Measurements from ENCODE around the gene ASCC1. TPM values are rescaled to one million over a fixed set of nuclear protein-coding genes. Genes with fewer than 3 reads are reported as not detected.

The ASCC1 gene
- total RNA-seq, 1 donor from 2014 or later, result 49.5 TPM

- H3K4me3 Mint-ChIP-seq, result no peak overlapping the region
- DNase-seq (ENCODE audit: low spot score), result no peak
- Histone ChIP-seq H3K4me1 (no peaks in the 10 kb centered on the region), H3K36me3 (no peaks in the 10 kb centered on the region), H3K4me2 (no peak overlapping the region), H2AFZ (replicated peaks) (no peak overlapping the region), H3F3A (ENCODE audit: low read depth) (peaks cover 5% of the 10 kb centered on the region), H4K20me1 (ENCODE audit: low read depth) (no peaks in the 10 kb centered on the region), H3K9ac (no peak overlapping the region), H3K27ac (no peak overlapping the region), H3K79me2 (ENCODE audit: low read depth) (no peaks in the 10 kb centered on the region), H3K4me3 (no peak overlapping the region), H3K27me3 (no peaks in the 10 kb centered on the region), H3K9me3 (ENCODE audit: low read depth) (no peaks in the 10 kb centered on the region)
- no peaks in the 10 kb centered on the region for H3K27me3 Mint-ChIP-seq (ENCODE audit: insufficient read depth, low read depth)
- H3K36me3 Mint-ChIP-seq, result peaks cover 23% of the 10 kb centered on the region
- H3K9me3 Mint-ChIP-seq, result no peaks in the 10 kb centered on the region
- TF ChIP-seq EZH2phosphoT487 (IDR thresholded peaks at IDR 0.05) (no peak), EZH2 (IDR thresholded peaks at IDR 0.05) (no peak), CTCF (IDR thresholded peaks at IDR 0.05) (no peak)
- no peak overlapping the region for H3K27ac Mint-ChIP-seq
- H3K4me1 Mint-ChIP-seq, result peaks cover 28% of the 10 kb centered on the region
These were observed 110.4 kb downstream of the ASCC1 start for GRCh38 chr10:72105710-72106109.

GRCh38 chr10:72105098-72105475 lies 111.0 kb downstream of the ASCC1 start:
- no peak overlapping the region for H3K4me3 Mint-ChIP-seq
- Histone ChIP-seq H4K20me1 (ENCODE audit: low read depth) (no peaks in the 10 kb centered on the region), H3K9ac (no peak overlapping the region), H3K4me2 (no peak overlapping the region), H3K27me3 (no peaks in the 10 kb centered on the region), H3K4me3 (no peak overlapping the region), H3K9me3 (ENCODE audit: low read depth) (no peaks in the 10 kb centered on the region), H3K27ac (no peak overlapping the region), H2AFZ (replicated peaks) (no peak overlapping the region), H3K79me2 (ENCODE audit: low read depth) (no peaks in the 10 kb centered on the region), H3K36me3 (no peaks in the 10 kb centered on the region), H3K4me1 (no peaks in the 10 kb centered on the region), H3F3A (ENCODE audit: low read depth) (peaks cover 5% of the 10 kb centered on the region)
- no peaks in the 10 kb centered on the region for H3K9me3 Mint-ChIP-seq
- no peaks in the 10 kb centered on the region for H3K27me3 Mint-ChIP-seq (ENCODE audit: insufficient read depth, low read depth)
- DNase-seq (ENCODE audit: low spot score), result no peak
- TF ChIP-seq CTCF (IDR thresholded peaks at IDR 0.05) (no peak), EZH2phosphoT487 (IDR thresholded peaks at IDR 0.05) (no peak), EZH2 (IDR thresholded peaks at IDR 0.05) (no peak)
- peaks cover 26% of the 10 kb centered on the region for H3K4me1 Mint-ChIP-seq
- H3K36me3 Mint-ChIP-seq, result peaks cover 24% of the 10 kb centered on the region
- peak overlapping the region; percentile 39 for H3K27ac Mint-ChIP-seq

- Histone ChIP-seq H3K4me3 (no peak overlapping the region), H3K9me3 (ENCODE audit: low read depth) (no peaks in the 10 kb centered on the region), H3K9ac (no peak overlapping the region), H3K4me2 (no peak overlapping the region), H3K27me3 (no peaks in the 10 kb centered on the region), H3F3A (ENCODE audit: low read depth) (peaks cover 4% of the 10 kb centered on the region), H3K79me2 (ENCODE audit: low read depth) (no peaks in the 10 kb centered on the region), H3K36me3 (no peaks in the 10 kb centered on the region), H4K20me1 (ENCODE audit: low read depth) (no peaks in the 10 kb centered on the region), H3K4me1 (no peaks in the 10 kb centered on the region), H2AFZ (replicated peaks) (no peak overlapping the region), H3K27ac (no peak overlapping the region)
- no peaks in the 10 kb centered on the region for H3K27me3 Mint-ChIP-seq (ENCODE audit: insufficient read depth, low read depth)
- peaks cover 24% of the 10 kb centered on the region for H3K36me3 Mint-ChIP-seq
- H3K4me1 Mint-ChIP-seq, result peaks cover 21% of the 10 kb centered on the region
- DNase-seq (ENCODE audit: low spot score), result no peak
- TF ChIP-seq CTCF (IDR thresholded peaks at IDR 0.05), result no peak
- TF ChIP-seq EZH2 (IDR thresholded peaks at IDR 0.05), result no peak
- TF ChIP-seq EZH2phosphoT487 (IDR thresholded peaks at IDR 0.05), result no peak
- H3K27ac Mint-ChIP-seq, result peak overlapping the region; percentile 39
- H3K9me3 Mint-ChIP-seq, result no peaks in the 10 kb centered on the region
- H3K4me3 Mint-ChIP-seq, result no peak overlapping the region
These were observed 111.5 kb downstream of the ASCC1 start for GRCh38 chr10:72104472-72105097.

All from neural progenitor cell (in vitro differentiated cells).